GM12872 (cell line): ENCODE data around the gene C5orf15.

Source experiments
- TF ChIP-seq, protein P1 (sequence below): IDR thresholded peaks from 3 replicates; pipeline ENCODE4 v1.5.1; 2011; ENCODE audit warnings: low read depth, mild to moderate bottlenecking, low read length, moderate library complexity; ENCODE audit not compliant: insufficient read depth

Gene C5orf15

DNA sequence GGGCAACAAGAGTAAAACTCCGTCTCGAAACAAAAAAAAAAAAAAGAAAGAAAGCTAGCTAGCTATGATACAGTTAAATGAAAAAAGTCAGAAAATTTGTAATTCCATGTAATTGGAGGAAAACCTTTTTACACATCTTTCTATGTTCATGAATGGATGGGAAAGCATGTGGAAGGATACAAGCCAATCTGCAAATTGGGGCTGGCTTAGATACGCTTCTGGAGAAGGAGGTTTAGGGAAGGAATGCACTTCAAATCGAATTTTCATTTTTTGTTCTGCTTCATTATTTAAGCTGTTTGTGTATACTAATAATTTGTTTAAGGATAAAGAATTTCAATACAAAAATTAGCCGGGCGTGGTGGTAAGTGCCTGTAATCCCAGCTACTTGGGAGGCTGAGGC, 29.6 kb upstream of the C5orf15 start:
- TF ChIP-seq, protein P1, sequence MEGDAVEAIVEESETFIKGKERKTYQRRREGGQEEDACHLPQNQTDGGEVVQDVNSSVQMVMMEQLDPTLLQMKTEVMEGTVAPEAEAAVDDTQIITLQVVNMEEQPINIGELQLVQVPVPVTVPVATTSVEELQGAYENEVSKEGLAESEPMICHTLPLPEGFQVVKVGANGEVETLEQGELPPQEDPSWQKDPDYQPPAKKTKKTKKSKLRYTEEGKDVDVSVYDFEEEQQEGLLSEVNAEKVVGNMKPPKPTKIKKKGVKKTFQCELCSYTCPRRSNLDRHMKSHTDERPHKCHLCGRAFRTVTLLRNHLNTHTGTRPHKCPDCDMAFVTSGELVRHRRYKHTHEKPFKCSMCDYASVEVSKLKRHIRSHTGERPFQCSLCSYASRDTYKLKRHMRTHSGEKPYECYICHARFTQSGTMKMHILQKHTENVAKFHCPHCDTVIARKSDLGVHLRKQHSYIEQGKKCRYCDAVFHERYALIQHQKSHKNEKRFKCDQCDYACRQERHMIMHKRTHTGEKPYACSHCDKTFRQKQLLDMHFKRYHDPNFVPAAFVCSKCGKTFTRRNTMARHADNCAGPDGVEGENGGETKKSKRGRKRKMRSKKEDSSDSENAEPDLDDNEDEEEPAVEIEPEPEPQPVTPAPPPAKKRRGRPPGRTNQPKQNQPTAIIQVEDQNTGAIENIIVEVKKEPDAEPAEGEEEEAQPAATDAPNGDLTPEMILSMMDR = no peak

DNA sequence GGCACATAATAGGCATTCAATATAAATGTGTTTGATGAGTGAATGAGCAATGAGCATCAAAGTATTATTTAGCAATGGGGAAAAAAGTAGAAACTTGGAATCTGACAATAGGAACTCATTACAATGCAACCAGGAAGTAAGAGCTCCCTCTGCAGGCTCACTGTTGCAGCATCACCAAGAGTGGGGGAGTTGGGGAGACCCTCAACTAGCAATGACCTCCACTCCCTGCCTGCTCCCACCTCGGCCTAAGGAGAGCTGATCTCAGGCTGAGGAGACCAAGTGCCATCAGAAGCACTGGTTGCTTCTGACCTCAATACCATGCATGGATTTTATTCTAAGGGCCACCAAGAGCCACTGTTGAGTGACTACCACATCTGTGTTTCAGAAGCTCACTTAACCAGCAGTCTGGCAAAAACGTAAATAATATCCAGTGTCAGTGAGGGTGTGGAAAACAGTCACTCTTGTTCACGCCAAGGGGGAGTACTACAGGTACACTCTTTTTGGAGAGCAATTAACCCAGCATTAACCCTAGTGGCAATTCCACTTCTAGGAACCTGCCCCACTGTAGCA, 28.3 kb upstream of the C5orf15 start:
- TF ChIP-seq, protein P1 = peak; percentile 82

DNA sequence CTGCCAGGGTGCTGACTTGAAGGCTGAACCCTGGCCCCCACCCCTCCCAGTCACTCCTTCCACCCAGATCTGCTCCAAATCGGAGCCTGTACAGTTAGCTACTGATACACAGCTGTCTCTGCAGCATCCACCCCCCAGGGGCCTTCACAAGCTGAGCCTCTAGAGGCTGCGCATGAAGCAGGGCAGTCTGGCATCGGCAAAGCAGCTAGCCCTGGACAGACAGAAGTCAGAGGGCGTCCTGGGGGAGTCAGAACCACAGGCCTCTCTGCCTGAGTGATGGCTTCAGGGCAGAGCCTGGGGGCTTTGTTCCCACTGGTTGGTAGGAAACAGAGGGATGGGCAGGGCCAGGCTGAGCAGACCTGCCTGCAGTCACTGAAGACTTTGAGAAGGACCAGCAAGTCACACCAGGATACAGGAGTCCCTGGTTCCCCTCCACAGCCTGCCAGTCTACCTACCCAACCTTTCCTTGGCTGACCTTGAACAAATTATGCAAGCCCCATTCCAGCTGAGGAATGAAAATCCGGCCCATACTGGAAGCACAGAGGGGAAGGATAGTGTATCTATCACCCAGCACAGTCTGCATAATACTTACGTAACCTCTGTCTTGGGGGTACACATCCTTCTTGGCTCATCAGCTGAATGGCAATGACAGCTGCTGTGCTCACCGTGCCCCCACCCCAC, 27.6 kb upstream of the C5orf15 start:
- TF ChIP-seq, protein P1 = no peak

DNA sequence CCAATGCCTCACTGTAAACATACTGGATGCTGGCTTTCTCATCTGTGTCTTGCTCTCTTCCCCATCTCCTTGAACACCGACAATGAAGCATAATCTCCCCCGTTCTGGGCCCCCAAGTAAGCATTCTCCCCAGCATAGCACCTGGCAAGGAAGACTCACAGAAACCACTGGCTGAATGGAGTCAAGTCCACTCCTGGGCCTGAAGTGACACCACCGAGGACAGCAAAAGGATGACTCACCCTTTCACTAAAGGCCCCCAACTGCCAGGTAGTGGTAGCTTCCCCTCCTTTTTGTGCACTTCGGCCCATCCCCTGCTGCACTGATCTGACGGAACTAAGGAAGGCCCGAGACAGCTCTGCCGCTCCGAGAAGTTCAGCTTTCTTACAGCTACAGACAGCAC, 26.9 kb upstream of the C5orf15 start:
- TF ChIP-seq, protein P1 = no peak

DNA sequence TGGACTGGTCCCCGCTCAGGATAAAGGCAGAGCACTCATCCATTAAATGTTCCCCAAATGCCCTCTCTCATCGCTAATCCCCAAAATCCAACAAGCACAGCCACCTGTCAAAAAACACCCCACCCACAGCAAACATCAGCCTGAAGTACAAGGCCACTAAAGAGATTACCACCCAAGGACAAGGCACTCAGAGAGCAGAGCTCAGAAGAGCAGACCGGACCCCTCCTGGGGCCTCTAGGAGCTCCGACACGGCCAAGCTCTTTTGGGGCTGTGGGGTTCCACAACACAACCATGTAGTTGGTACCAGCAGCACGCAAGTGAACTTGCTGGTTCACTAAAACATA, 26.5 kb upstream of the C5orf15 start:
- TF ChIP-seq, protein P1 = no peak

DNA sequence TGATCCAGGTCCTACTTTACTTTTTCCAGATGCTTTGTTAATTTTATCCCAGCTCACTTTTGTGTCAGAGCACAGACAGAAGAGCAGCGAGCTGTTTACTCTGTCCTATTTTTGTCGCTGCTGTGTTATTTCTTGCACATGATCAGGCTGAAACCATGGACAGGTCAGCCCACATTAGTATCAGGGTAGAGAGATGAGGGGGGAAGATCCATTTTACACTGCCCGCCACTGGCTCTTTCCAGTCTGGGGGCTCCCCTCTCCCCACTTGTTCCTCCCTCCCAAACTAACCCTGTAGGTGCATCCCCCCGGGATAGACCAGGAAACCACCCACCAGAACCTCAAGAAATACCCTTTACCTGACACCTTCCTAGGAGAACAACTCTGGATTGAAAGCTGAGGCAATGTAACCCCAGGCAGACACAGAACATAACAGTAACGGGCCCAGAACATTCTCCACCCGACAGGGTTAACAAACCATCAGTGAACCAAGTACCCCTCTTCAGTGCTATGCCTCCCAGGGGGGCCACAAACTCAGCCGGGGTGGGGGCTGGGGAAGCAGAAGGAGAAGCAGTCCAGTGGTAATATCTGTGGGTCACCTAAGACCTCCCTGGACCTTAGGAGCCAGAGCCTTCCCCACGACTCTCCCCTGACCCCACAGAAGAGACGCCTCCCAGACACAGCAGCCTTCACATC, 26.0 kb upstream of the C5orf15 start:
- TF ChIP-seq, protein P1 = no peak

DNA sequence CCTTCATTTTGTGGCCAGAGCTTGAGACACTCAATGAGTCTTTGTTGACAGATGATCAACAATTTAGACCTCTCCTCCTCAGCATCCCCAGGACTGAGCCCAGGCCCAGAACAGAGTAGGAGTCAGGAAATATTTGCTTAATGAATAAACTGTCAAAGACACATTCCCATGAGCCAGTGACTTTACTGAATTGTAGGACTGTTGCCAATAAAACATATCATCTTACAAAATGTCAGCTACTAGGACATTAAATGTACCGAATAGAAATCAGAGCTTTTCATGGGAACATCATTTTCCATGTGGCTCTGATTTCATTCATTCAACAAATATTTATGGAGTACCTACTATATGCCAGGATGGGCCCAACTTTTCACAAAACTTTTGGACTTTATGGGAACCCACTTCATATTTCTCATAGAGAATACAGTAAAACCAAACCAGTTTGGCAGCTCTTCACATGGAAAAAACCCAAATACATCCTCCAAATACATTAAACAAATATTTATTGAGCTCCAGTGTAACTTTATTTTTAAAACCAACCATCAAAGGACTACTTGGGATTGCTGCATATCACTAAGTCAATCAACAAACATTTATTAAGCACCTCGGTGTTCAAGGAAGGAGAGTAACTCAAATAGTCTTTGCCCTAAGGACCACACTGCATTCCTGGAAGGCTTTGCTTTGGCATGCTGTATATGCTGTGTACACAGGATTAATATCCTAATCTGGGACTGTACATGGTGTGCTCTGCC, 24.9 kb upstream of the C5orf15 start:
- TF ChIP-seq, protein P1 = no peak
